ENCODE data around the gene UBE2J1.

UBE2J1 gene

GRCh38 chr6:89359561-89359960, 7.0 kb upstream of the UBE2J1 start:
- Histone ChIP-seq H3K4me1 (peaks cover 34 to 71% (median 57%) of the 10 kb centered on the region in 10 experiments), H3K9me3 (replicated peaks in 1 of 11) (no peaks in the 10 kb centered on the region; a peak in 1 of 22 replicates), H3K4me3 (no peak overlapping the region), H3K36me3 (no peaks in the 10 kb centered on the region), H4K20me1 (no peaks in the 10 kb centered on the region), H3K27ac (peak overlapping the region in 9 of 11 experiments; percentile 37 to 100 (median 99); a peak in 17 of 22 replicates), H3K27me3 (no peaks in the 10 kb centered on the region), H3K9ac (peak overlapping the region in 4 of 11 experiments; percentile 29 to 42 (median 39); a peak in 7 of 22 replicates), H3K4me2 (peak overlapping the region in 10 of 11 experiments; percentile 17 to 76 (median 60); a peak in 19 of 22 replicates)
- TF ChIP-seq Cebpa-rat (IDR thresholded peaks at IDR 0.05) = no peak

GRCh38 chr6:89357390-89357789, 4.9 kb upstream of the UBE2J1 start:
- Histone ChIP-seq H3K27me3 (no peaks in the 10 kb centered on the region), H3K9ac (peak overlapping the region; percentile 55 to 84 (median 72); a peak in 20 of 22 replicates), H3K4me3 (peak overlapping the region; percentile 22 to 65 (median 42); a peak in 16 of 20 replicates), H3K27ac (peak overlapping the region; percentile 12 to 100 (median 91); a peak in 20 of 22 replicates), H4K20me1 (no peaks in the 10 kb centered on the region), H3K4me2 (peak overlapping the region; percentile 64 to 81 (median 75)), H3K9me3 (replicated peaks in 1 of 11) (no peaks in the 10 kb centered on the region), H3K36me3 (no peaks in the 10 kb centered on the region), H3K4me1 (peaks cover 48 to 79% (median 64%) of the 10 kb centered on the region in 10 experiments)
- TF ChIP-seq Cebpa-rat (IDR thresholded peaks at IDR 0.05) = peak in 3 of 11 experiments; percentile 21 to 55 (median 44); a peak in 2 of 22 replicates

GRCh38 chr6:89356642-89357170, 4.2 kb upstream of the UBE2J1 start:
- TF ChIP-seq Cebpa-rat (IDR thresholded peaks at IDR 0.05) = no peak
- Histone ChIP-seq H4K20me1 (no peaks in the 10 kb centered on the region; a peak in 1 of 22 replicates), H3K4me3 (peak overlapping the region in 5 of 10 experiments; percentile 22 to 44 (median 26); a peak in 6 of 20 replicates), H3K9ac (peak overlapping the region in 10 of 11 experiments; percentile 55 to 84 (median 74); a peak in 17 of 22 replicates), H3K4me2 (peak overlapping the region; percentile 64 to 81 (median 75); a peak in 20 of 22 replicates), H3K27ac (peak overlapping the region in 10 of 11 experiments; percentile 36 to 100 (median 95); a peak in 19 of 22 replicates), H3K9me3 (replicated peaks in 1 of 11) (no peaks in the 10 kb centered on the region), H3K4me1 (peaks cover 48 to 79% (median 64%) of the 10 kb centered on the region in 10 experiments), H3K36me3 (no peaks in the 10 kb centered on the region), H3K27me3 (no peaks in the 10 kb centered on the region)

GRCh38 chr6:89355511-89356194, 3.1 kb upstream of the UBE2J1 start:
- H3K36me3 ChIP-seq = no peaks in the 10 kb centered on the region
- peak overlapping the region in 8 of 11 experiments; percentile 20 to 100 (median 99); a peak in 15 of 22 replicates for H3K27ac ChIP-seq
- no peaks in the 10 kb centered on the region; a peak in 1 of 22 replicates for H4K20me1 ChIP-seq
- peak overlapping the region in 4 of 11 experiments; percentile 72 to 76 (median 73); a peak in 6 of 22 replicates for H3K4me2 ChIP-seq
- H3K4me1 ChIP-seq = peaks cover 38 to 69% (median 55%) of the 10 kb centered on the region in 10 experiments
- H3K9ac ChIP-seq = peak overlapping the region in 6 of 11 experiments; percentile 9 to 84 (median 72); a peak in 4 of 22 replicates
- no peak overlapping the region for H3K4me3 ChIP-seq
- no peaks in the 10 kb centered on the region for H3K9me3 ChIP-seq (replicated peaks in 1 of 11)
- TF ChIP-seq Cebpa-rat (IDR thresholded peaks at IDR 0.05) = no peak
- H3K27me3 ChIP-seq = no peaks in the 10 kb centered on the region

GRCh38 chr6:89353702-89354392, 1.3 kb upstream of the UBE2J1 start:
- Histone ChIP-seq H3K36me3 (peaks cover 0 to 10% (median 4%) of the 10 kb centered on the region in 11 experiments; a peak in 9 of 22 replicates), H3K27me3 (no peaks in the 10 kb centered on the region), H3K4me2 (peak overlapping the region; percentile 70 to 81 (median 75)), H4K20me1 (peaks cover 0 to 14% (median 0%) of the 10 kb centered on the region in 11 experiments; a peak in 7 of 22 replicates), H3K4me3 (peak overlapping the region; percentile 72 to 87 (median 80); a peak in 19 of 20 replicates), H3K4me1 (peaks cover 34 to 62% (median 47%) of the 10 kb centered on the region in 10 experiments), H3K27ac (peak overlapping the region; percentile 96 to 100 (median 99); a peak in 21 of 22 replicates), H3K9me3 (replicated peaks in 1 of 11) (no peaks in the 10 kb centered on the region), H3K9ac (peak overlapping the region; percentile 97 to 100 (median 99); a peak in 21 of 22 replicates)
- TF ChIP-seq Cebpa-rat (IDR thresholded peaks at IDR 0.05) = no peak

GRCh38 chr6:89353118-89353556, 615 bp upstream of the UBE2J1 start:
- H4K20me1 ChIP-seq = peaks cover under 1 to 21% (median 5%) of the 10 kb centered on the region in 11 experiments; a peak in 12 of 22 replicates
- H3K4me2 ChIP-seq = peak overlapping the region; percentile 70 to 81 (median 75)
- TF ChIP-seq Cebpa-rat (IDR thresholded peaks at IDR 0.05) = no peak
- H3K27ac ChIP-seq = peak overlapping the region; percentile 96 to 100 (median 99)
- H3K9ac ChIP-seq = peak overlapping the region; percentile 97 to 100 (median 99)
- H3K4me3 ChIP-seq = peak overlapping the region; percentile 72 to 87 (median 80)
- H3K27me3 ChIP-seq = no peaks in the 10 kb centered on the region
- peaks cover 40 to 62% (median 50%) of the 10 kb centered on the region in 10 experiments for H3K4me1 ChIP-seq
- no peaks in the 10 kb centered on the region for H3K9me3 ChIP-seq (replicated peaks in 1 of 11)
- peaks cover 0 to 17% (median 9%) of the 10 kb centered on the region in 11 experiments; a peak in 9 of 22 replicates for H3K36me3 ChIP-seq

- peak overlapping the region; percentile 51 to 92 (median 81); a peak in 21 of 22 replicates for H3K4me2 ChIP-seq
- peaks cover 48 to 68% (median 54%) of the 10 kb centered on the region in 10 experiments for H3K4me1 ChIP-seq
- peak overlapping the region; percentile 96 to 100 (median 99) for H3K27ac ChIP-seq
- no peaks in the 10 kb centered on the region for H3K27me3 ChIP-seq
- H3K9me3 ChIP-seq (replicated peaks in 1 of 11) = no peaks in the 10 kb centered on the region
- peak overlapping the region; percentile 97 to 100 (median 99) for H3K9ac ChIP-seq
- H3K4me3 ChIP-seq = peak overlapping the region; percentile 72 to 87 (median 80)
- peaks cover 3 to 34% (median 19%) of the 10 kb centered on the region in 11 experiments; a peak in 19 of 22 replicates for H4K20me1 ChIP-seq
- TF ChIP-seq Cebpa-rat (IDR thresholded peaks at IDR 0.05) = no peak
- H3K36me3 ChIP-seq = peaks cover 0 to 25% (median 9%) of the 10 kb centered on the region in 11 experiments; a peak in 9 of 22 replicates
Measured at GRCh38 chr6:89351671-89352277, 748 bp downstream of the UBE2J1 start.
